HG03442 (cell line): Measurements from ENCODE around the gene ERBIN.

ENCODE experiments used
- ATAC-seq: cut with Tn5 transposase; IDR thresholded peaks from one replicate; pipeline ENCODE4 v1.9.1; 2021; ENCODE audit warnings: mild to moderate bottlenecking, moderate library complexity; ENCODE audit not compliant: unreplicated experiment

The ERBIN gene

GRCh38 chr5:66122379-66123034 lies 196.1 kb downstream of the ERBIN start:
- no peak for ATAC-seq

GRCh38 chr5:66129144-66129543 lies 202.8 kb downstream of the ERBIN start:
- no peak for ATAC-seq

- ATAC-seq: no peak
These were observed 204.1 kb downstream of the ERBIN start for GRCh38 chr5:66130493-66130892.
